NCI-H82 treated with DMSO at 0.1 percent for 48 hours (cell line): ENCODE measurements around the gene ANXA3.
"Not testable (repeated sequence)": the region's sequence is repeated elsewhere in the genome, so short reads cannot be mapped to it uniquely, and the experiment has no call there.

Source experiments
- DNase-seq: peaks from one replicate; lab custom pipeline; 2025; ENCODE audit not compliant: unreplicated experiment; lab: John Stamatoyannopoulos, UW

ANXA3 gene, protein sequence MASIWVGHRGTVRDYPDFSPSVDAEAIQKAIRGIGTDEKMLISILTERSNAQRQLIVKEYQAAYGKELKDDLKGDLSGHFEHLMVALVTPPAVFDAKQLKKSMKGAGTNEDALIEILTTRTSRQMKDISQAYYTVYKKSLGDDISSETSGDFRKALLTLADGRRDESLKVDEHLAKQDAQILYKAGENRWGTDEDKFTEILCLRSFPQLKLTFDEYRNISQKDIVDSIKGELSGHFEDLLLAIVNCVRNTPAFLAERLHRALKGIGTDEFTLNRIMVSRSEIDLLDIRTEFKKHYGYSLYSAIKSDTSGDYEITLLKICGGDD

DNA sequence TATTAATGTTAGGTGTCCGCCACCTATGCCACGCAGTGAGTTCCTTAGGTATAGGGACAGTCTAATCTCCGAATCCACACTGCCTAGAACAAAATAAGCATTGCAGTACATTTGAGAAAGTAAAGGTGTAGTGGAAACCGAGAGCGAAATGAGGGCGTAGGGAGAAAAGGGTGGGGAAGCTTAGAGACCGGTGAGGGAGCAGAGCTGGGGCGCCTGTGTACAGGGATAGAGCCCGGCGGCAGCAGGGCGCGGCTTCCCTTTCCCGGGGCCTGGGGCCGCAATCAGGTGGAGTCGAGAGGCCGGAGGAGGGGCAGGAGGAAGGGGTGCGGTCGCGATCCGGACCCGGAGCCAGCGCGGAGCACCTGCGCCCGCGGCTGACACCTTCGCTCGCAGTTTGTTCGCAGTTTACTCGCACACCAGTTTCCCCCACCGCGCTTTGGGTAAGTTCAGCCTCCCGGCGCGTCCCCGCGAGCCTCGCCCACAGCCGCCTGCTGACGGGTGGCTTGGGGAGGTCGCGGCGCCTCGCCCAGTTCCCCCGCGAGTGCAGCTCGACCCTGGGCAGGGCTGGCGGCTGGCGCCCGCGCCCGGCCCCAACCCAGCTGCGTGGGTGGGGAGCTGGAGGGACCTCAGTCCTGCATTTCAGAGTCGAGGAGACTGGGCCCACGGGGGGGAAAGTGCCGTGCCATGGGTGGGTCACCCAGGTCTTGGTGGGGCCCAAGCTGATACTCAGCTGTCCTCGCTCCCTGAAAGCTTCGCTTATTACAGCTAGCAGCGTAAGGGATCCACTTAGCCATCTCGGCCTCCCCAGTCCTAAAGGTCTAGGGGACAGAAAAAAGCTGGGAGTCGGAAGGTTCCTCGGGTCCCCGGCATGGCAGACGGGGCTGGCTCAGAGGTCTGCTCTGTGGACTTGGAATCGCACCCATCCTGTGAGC, at the start of gene ANXA3:
ANXA3 (plus strand) TSS at position 351 of the 932 bp plus-strand sequence. CDS start 2,704 bp downstream, outside the sequence.
- no peak for DNase-seq

- DNase-seq, result not testable (repeated sequence)
Measured at GRCh38 chr4:78506260-78506659, 45.3 kb upstream of the ANXA3 start.

- DNase-seq, result no peak
Measured at GRCh38 chr4:78509043-78509442, 42.5 kb upstream of the ANXA3 start.

DNA sequence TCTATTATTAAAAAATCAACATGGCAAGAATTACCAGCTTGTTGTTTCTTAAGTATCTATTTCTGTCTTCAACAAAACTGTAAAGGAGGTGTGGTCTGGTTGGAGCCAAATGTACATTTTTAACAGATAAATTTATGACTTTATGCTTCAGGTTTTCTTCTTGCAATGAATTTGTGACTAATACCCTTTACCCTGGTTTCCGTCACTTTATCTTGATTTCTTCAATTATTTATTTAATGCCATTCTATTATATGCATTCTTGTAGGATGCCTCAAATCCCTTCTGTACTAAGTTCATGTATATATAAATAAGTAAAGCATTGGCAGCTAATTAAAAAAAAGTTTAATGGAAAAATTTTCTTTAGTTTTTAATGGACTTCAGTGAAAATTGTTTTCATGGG, 41.5 kb upstream of the ANXA3 start:
- DNase-seq, result no peak

DNA sequence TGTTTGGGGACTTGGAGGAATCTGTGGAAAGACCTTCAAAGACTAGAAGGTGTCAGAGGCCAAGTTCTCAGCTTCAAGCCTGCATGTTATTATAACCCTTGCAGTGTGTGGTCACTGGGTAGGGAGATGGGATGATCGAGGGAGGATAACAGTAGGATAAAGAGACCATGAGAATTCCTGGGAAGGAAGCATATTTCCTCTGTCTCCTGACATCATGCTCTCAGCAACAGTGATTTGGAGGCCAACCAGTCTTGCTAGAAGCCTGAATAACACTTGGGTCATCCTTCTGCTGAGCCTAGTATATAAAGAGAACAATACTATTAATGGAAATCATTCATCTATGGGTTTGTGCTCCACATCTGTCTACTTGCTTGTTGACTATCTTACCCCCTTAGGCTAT, 40.9 kb upstream of the ANXA3 start:
- DNase-seq, result no peak

- peak; percentile 4 for DNase-seq
Measured at GRCh38 chr4:78512357-78512920, 39.1 kb upstream of the ANXA3 start.

DNA sequence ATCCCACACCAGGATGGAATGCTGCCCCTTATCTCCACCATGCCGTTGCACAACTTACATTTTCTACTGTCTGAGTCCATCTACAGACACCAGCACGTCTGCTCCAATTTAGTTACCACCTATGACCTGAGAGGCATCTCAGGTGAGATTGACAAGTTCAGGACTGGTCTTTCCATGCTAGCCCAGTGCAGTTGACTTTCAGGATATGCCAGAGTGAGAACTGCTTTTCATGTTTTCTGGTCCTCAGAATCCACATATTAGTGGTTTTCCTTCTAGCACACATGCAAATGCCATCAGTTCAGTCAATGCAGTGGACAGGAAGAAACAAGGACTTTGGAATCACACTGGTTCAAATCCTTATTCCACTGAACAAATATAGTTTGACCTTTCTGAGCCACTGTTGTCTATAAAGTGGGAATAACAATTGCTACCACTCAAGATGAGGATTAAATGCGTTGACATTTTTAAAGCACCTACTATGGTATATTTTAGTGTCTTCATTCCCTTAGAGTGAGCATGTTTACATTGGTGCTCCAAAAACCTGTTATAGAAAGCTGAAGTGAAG, 38.1 kb upstream of the ANXA3 start:
- DNase-seq, result no peak

DNA sequence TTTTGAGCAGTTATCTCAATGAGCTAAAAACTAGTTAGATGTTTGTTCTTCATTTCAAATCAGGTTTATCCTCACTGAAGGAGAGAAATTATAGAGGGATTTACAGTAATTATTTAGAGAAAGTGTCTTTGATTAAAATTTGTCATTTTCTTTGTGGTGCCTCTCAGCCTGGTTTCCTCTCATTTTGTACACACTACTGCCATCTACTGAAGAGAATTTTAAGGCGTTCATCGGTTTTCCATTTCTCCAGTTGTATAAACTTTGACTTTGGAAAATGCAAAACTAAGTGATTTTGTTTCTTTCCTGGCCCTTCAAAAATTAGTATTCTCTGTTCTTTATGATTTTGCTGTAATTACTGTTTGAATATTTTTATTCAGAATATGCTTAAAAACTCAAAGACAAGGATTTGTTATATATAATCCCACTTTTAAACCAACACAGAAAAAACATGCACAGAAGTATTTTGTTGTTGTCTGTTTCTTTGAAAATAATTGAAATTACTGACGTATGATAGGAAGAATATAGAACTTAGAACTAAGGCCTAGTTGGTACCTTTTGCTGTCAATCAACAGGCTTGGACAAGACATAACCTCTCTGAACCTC, 34.4 kb upstream of the ANXA3 start:
- no peak for DNase-seq

DNA sequence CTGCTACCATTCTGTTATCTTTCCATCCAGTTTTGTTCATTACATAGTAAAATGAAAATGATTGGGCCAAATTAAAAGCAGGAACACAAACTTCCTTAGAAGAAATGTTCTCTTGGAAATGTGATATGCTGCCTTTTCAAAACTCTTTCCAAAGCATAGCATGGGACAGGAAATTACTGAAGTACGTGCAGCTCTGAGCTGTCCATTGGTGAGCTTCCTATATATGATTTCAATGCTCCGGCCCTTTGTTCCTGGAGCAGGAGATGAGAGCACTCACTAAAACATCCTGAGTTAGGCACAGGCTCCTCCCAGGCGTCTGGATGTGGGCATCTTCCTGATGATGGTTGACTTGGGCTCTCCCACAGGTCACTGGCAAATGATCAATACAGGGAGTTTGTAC, 33.0 kb upstream of the ANXA3 start:
- no peak for DNase-seq

- DNase-seq, result no peak
Measured at GRCh38 chr4:78519962-78520361, 31.6 kb upstream of the ANXA3 start.

DNA sequence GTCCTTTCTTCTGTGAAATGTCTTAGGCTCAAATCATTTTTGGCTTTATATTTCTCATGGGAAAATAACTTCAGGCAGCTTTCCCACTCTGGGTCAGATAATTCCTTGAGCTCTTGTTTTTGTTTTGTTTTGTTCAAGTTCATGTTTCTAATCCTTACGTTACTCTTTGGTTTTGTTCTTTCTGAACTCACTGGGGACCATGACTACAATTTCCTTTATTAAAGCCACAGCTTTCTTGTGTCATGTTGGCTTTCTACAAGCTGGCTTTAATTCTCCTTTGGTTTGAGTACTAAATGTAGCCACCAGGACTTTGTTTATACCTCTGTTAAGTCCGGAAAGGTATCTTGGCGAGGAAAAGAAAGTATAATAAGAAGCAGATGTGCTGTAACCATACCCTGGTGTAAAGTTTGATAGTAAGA, 30.8 kb upstream of the ANXA3 start:
- no peak for DNase-seq

DNA sequence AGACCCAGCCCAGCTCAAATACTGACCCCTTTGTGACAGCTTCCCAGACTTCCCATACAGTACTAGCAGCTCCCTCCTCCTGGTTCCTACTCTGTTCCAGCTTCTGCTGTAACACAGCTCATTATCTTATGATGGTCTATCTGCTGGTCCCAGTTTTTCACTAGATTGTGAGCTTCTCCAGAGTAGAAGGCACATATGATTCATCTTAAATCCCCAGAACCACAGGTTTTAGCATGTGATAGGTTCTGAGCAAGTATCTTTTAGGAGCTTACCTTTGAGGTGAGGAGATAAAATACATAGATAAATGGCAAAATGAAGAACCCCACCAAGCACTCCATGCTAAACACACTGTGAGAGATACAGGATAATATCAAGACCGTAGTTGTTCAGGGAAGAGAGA, 27.6 kb upstream of the ANXA3 start:
- no peak for DNase-seq

DNA sequence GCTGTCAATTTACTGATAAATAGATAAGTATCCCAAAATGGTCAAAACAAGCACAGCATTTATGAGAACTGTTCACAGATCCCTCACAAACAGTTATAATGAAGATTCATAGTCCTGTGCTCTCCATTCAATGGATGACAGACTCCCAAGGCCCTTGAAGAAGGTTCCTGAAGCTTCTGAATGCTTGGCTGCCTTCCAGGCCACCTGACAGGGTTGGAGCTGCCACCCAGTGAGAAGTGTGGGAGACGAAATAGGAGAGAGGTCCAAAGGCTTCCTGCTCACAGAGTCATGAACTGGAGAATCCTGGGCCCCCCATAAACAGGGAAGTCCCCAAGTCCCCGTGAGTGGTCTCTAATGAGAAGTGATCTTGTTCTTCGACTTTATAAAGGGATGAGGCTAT, 26.0 kb upstream of the ANXA3 start:
- DNase-seq, result no peak

- no peak for DNase-seq
Measured at GRCh38 chr4:78527103-78527502, 24.5 kb upstream of the ANXA3 start.

DNA sequence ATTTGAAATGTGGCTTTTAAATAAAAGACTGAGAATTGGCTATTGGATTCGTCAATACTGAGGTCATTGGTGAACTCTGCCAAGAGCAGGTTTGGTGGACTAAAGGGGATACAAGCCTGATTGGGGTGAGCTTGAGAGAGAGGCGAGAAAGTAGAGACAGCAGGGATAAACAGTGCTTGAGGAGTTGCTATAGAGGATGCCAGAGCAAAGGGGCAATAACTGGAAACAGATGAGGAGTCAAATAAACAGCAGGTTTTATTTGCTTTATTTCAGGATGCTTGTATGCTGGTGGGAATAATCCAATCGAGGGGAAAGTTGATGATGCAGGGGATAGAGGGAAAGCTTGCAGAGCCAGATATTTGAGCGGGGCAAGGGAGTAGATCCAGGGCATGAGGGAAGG, 24.0 kb upstream of the ANXA3 start:
- DNase-seq, result no peak

GRCh38 chr4:78528327-78528726, 23.2 kb upstream of the ANXA3 start:
- DNase-seq, result no peak

DNA sequence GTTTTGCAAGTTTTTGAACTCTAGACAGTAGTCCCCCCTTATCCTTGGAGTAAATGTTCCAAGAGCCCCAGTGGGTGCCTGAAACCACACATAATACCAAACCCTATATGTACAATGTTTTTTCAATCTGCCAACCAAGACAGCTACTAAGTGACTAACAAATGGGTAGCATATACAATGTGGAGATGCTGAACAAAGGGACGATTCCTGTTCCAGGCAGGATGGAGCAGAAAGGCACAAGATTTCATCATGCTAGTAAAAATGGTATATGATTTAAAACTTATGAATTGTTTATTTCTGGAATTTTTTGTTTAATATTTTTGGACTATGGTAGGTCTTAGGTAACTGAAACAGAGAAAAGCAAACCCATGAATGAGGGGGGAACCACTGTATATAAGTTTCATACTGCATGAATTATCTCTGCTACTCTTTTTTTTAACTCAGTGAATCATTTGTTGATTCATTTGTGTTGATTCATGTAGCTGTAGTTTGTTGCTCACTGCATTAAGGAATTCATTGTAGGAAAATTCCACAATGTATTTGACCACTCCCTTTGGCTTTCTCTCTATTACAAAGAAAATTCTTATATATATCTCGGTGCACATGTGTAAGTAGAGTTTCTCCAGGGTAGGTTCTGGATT, 21.9 kb upstream of the ANXA3 start:
- no peak for DNase-seq

DNA sequence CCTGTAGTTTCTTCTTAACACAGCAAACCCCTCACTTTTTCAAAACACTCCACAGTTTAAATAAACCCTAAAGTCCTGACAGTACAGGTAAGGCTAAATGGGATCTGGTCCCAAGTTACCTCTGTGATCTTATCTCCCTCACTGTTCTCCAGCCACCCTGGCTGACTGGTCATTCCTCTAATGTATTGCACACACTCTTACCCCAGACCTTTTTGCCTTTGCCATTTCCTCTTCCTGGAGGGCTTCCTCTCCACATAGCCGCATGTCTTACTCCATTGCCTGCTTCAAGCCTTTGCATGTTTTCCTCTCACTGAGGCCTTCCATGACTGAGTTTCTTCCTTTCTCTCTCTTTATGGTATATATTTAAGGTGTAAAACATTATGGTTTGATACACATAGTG, 19.5 kb upstream of the ANXA3 start:
- no peak for DNase-seq

DNA sequence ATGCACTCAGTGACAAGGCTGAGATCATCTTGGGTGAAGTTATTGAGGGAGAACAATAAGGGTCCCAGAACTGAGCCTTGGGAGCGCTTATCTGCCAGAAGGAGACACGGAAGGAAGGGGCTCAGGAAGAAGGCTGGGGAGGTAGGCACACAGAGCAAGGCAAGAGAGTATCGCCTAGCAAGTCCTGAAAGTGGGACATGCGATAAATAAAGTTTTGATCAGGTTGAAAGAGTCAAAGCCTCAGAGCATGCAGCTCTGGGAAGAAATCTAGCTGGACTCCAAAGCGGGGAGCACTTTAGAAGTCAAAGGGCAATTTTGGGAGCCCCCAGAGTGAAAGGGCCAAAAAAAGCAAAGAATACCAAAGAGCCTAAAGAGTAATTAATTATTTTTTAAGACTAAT, 17.7 kb upstream of the ANXA3 start:
- DNase-seq, result no peak

DNA sequence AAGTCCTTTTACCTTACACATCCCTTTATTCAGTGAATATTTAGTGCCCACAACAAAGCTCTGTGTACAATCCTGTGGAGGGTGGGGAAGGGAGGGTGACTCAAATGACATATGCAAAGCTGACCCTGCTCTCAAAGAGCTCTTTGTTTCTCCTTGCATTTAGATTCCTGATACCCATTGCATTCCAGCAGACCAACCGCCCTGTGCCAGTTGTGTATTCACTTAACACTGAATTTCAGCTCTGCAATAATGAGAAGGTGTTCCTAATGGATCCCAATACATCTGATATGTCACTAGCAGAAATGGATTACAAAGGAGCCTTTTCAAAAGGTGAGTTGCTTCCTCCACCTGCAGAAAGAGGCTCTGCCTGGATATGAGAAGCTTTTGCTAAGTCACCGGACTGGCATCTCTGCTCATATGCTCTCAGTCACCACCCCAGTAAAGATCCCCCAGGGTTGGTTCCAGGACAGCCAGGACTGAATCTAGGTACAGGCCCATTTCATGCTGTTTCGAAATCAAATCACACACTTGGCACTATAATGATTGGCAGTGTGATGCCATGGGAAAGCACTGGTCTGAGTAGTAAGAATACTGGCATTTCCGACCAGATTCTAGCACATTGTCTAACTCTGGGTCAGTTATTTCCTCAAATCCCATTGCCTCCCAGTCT, 17.1 kb upstream of the ANXA3 start:
- no peak for DNase-seq
